ENCODE data around the gene RNF168.
"Not testable (repeated sequence)": the region's sequence is repeated elsewhere in the genome, so short reads cannot be mapped to it uniquely, and the experiment has no call there.

DNA sequence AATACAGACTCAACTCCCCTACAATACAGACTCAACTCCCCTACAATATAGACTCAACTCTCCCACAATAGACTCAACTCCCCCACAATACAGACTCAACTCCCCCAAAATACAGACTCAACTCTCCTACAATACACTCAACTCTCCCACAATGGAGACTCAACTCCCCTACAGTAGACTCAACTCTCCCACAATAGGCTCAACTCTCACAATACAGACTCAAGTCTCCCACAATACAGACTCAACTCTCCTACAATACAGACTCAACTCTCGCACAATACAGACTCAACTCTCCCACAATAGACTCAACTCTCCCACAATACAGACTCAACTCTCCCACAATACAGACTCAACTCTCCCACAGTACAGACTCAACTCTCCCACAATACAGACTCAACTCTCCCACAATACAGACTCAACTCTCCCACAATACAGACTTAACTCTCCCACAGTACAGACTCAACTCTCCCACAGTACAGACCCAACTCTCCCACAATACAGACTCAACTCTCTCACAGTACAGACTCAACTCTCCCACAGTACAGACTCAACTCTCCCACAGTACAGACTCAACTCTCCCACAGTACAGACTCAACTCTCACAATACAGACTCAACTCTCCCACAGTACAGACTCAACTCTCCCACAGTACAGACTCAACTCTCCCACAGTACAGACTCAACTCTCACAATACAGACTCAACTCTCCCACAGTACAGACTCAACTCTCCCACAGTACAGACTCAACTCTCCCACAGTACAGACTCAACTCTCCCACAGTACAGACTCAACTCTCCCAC, 40.7 kb downstream of the RNF168 start:
- not testable (repeated sequence) for TF ChIP-seq POLR2A (IDR thresholded peaks at IDR 0.05; ENCODE audit: low read depth, low read length); POLR2AphosphoS5 (IDR thresholded peaks at IDR 0.05; ENCODE audit: low read depth, low read length); PAX5 (IDR thresholded peaks at IDR 0.05; ENCODE audit: insufficient read depth, low read length, severe bottlenecking); TAF1 (IDR thresholded peaks at IDR 0.05; ENCODE audit: low read depth, low read length); POU2F2 (IDR thresholded peaks at IDR 0.05; ENCODE audit: low read depth, low read length); SPI1 (IDR thresholded peaks at IDR 0.05; ENCODE audit: low read depth, low read length)
